ENCODE results near the gene MMP7.

DNA sequence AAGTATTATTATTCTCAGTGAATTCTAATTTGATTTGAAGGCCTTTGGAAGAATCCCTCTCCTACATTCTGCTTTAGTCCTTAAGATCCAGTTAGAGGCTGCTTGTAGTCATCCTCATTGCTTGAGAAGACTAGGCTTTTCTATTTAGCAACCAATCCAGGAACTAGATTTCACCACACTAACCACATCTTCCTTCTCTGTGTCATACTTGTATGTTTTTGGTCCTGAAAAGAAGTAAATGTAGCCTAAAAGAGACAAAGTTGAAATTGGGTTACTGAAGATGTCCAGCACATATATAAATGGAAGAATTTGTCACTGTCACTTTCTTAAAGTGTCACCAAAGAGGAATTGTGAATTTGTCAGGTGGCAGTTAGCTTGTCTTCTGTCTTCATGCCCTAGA, 46.6 kb upstream of the MMP7 start:
- TF ChIP-seq CTCF (optimal IDR thresholded peaks at IDR 0.05 in 1 of 3, IDR thresholded peaks at IDR 0.05 in 1 of 3, conservative IDR thresholded peaks at IDR 0.05 in 1 of 3; ENCODE audit: extremely low read depth in 1 of 3, insufficient read depth in 2 of 3, low read length in 3 of 3) (no peak), EZH2 (IDR thresholded peaks at IDR 0.05; ENCODE audit: low read length) (no peak)

Measured in keratinocyte (primary cell).